Stimulated activated CD4-positive, alpha-beta T cell treated with anti-CD3 and anti-CD28 coated beads, Interleukin-15, amount 100 ng/mL, for 24 hours (primary cell): Measurements from ENCODE around the gene PC.
"Not testable (repeated sequence)": the region's sequence is repeated elsewhere in the genome, so short reads cannot be mapped to it uniquely, and the experiment has no call there.

ENCODE experiments used
- DNase-seq: peaks from one replicate; pipeline ENCODE4 v3.0.0-alpha.2; 2020

Gene PC

GRCh38 chr11:66958232-66958955 lies at the start of gene PC:
Gene PC (minus strand): TSS chr11:66958383. CDS start chr11:66872159, 86,224 bp downstream.
- DNase-seq: peak; percentile 99

- DNase-seq: no peak
Measured at GRCh38 chr11:67007126-67007525, 48.9 kb upstream of the PC start.

- DNase-seq: peak; percentile 48
Measured at GRCh38 chr11:67006029-67006884, 48.1 kb upstream of the PC start.

GRCh38 chr11:67005200-67005599 lies 47.0 kb upstream of the PC start:
- not testable (repeated sequence) for DNase-seq

- DNase-seq: no peak
Measured at GRCh38 chr11:67002921-67003411, 44.8 kb upstream of the PC start.

GRCh38 chr11:67002297-67002913 lies 44.2 kb upstream of the PC start:
- DNase-seq: no peak

- no peak for DNase-seq
Measured at GRCh38 chr11:67001332-67001731, 43.1 kb upstream of the PC start.

GRCh38 chr11:66999555-66999954 lies 41.4 kb upstream of the PC start:
- DNase-seq: no peak

GRCh38 chr11:66996609-66997273 lies 38.6 kb upstream of the PC start:
- DNase-seq: no peak

GRCh38 chr11:66992041-66992440 lies 33.9 kb upstream of the PC start:
- no peak for DNase-seq

GRCh38 chr11:66989360-66989759 lies 31.2 kb upstream of the PC start:
- DNase-seq: not testable (repeated sequence)

GRCh38 chr11:66988741-66989140 lies 30.6 kb upstream of the PC start:
- not testable (repeated sequence) for DNase-seq

- DNase-seq: no peak
Measured at GRCh38 chr11:66987924-66988637, 29.9 kb upstream of the PC start.

- no peak for DNase-seq
Measured at GRCh38 chr11:66987158-66987620, 29.0 kb upstream of the PC start.

- DNase-seq: no peak
Measured at GRCh38 chr11:66986178-66986545, 28.0 kb upstream of the PC start.

GRCh38 chr11:66985508-66986177 lies 27.5 kb upstream of the PC start:
- no peak for DNase-seq

GRCh38 chr11:66983275-66983924 lies 25.2 kb upstream of the PC start:
- no peak for DNase-seq

GRCh38 chr11:66981976-66982578 lies 23.9 kb upstream of the PC start:
- peak; percentile 66 for DNase-seq

- no peak for DNase-seq
Measured at GRCh38 chr11:66979336-66979980, 21.3 kb upstream of the PC start.

- DNase-seq: no peak
Measured at GRCh38 chr11:66978717-66979116, 20.5 kb upstream of the PC start.
